ENCODE data around the gene PSMB9. TPM values are rescaled to one million over a fixed set of nuclear protein-coding genes. Genes with fewer than 3 reads are reported as not detected.

PSMB9 gene
- total and polyA plus RNA-seq, 9 of the 15 experiments (the other 6 are each of a cell fraction or from before 2014, with no cell fraction given), result 1.1 to 3.7 (median 2.4) TPM

DNA sequence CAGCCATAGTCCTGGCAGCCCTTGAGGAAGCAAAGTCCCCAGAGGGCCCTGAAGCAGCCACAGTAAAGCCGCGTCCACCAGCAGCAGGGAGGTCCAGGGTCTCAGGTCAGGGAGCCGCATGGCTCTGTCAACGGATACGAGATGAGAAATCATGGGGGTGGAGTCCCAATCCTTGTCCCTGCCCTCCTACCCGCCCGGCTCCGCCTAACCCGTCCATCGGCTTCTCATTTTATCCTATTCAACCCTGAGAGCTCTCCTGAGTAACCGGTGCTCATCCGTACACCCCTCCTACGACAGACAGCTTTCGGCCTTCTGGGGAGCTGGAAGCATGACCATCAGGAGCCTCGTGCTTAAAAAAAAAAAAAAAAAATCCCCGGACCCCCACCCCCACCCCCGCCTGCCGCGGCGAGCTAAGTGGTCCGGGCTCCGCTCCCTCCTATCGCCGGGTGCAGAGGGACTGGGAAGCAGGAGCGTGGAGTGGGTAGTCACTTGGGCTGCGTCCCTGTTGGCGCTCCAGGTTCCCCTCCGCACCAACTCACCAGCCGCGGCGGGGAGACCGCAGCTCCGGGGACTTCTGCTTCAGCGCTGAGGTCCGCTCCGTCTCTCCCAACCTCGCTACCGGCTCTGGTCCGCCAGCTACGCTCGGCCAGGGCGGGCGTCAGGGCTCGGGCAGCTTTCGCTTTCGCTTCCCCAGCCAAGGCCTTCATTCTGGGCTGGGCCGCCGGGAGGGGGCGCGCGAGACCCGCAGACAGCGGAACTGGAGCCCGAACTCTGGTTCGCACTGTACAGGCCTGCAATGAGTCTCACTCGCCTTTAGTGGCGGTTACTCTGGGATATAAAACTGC, 15.7 kb upstream of the PSMB9 start, which contains the start of gene TAP2 (continued):
- TF ChIP-seq MYC (IDR thresholded peaks at IDR 0.05; ENCODE audit: low read depth, low read length) (peak; percentile 90), MYC (CRISPR knock-in tag; IDR thresholded peaks at IDR 0.05; ENCODE audit: borderline replicate concordance, low read depth) (no peak), ZFP1 (CRISPR knock-in tag; IDR thresholded peaks at IDR 0.05) (no peak), TEAD2 (tag; IDR thresholded peaks at IDR 0.05) (no peak), CHCHD3 (CRISPR knock-in tag; IDR thresholded peaks at IDR 0.05) (no peak), PHF21A (IDR thresholded peaks at IDR 0.05; ENCODE audit: borderline replicate concordance, low read depth) (0 out of 2 replicates have a peak, but pooled peaks have one; percentile 40), RAD51 (IDR thresholded peaks at IDR 0.05; ENCODE audit: borderline replicate concordance, low read depth) (no peak), MIER1 (IDR thresholded peaks at IDR 0.05; ENCODE audit: low read depth) (no peak), RNF2 (IDR thresholded peaks at IDR 0.05) (no peak; the same call in 1 of the 2 replicates), HIVEP1 (CRISPR knock-in tag; IDR thresholded peaks at IDR 0.05) (no peak), ZC3H4 (CRISPR knock-in tag; IDR thresholded peaks at IDR 0.05; ENCODE audit: borderline replicate concordance) (no peak), SIN3B (IDR thresholded peaks at IDR 0.05; ENCODE audit: low read depth) (peak; percentile 55; the same call in 1 of the 2 replicates), ZSCAN29 (IDR thresholded peaks at IDR 0.05) (no peak), ZBTB7A (IDR thresholded peaks at IDR 0.05; ENCODE audit: borderline replicate concordance, control insufficient read depth, low read depth, low read length) (peak; percentile 64; the same call in 1 of the 2 replicates), ZFP30 (CRISPR knock-in tag; IDR thresholded peaks at IDR 0.05; ENCODE audit: borderline replicate concordance) (no peak)
- TF ChIP-seq, protein P1, sequence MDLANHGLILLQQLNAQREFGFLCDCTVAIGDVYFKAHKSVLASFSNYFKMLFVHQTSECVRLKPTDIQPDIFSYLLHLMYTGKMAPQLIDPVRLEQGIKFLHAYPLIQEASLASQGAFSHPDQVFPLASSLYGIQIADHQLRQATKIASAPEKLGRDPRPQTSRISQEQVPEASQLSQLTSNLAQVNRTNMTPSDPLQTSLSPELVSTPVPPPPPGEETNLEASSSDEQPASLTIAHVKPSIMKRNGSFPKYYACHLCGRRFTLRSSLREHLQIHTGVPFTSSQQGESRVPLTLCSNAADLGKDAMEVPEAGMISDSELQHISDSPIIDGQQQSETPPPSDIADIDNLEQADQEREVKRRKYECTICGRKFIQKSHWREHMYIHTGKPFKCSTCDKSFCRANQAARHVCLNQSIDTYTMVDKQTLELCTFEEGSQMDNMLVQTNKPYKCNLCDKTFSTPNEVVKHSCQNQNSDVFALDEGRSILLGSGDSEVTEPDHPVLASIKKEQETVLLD (IDR thresholded peaks at IDR 0.05), result no peak
- TF ChIP-seq, protein P2, sequence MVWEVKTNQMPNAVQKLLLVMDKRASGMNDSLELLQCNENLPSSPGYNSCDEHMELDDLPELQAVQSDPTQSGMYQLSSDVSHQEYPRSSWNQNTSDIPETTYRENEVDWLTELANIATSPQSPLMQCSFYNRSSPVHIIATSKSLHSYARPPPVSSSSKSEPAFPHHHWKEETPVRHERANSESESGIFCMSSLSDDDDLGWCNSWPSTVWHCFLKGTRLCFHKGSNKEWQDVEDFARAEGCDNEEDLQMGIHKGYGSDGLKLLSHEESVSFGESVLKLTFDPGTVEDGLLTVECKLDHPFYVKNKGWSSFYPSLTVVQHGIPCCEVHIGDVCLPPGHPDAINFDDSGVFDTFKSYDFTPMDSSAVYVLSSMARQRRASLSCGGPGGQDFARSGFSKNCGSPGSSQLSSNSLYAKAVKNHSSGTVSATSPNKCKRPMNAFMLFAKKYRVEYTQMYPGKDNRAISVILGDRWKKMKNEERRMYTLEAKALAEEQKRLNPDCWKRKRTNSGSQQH (CRISPR knock-in tag; IDR thresholded peaks at IDR 0.05), result no peak
- TF ChIP-seq, protein P3, sequence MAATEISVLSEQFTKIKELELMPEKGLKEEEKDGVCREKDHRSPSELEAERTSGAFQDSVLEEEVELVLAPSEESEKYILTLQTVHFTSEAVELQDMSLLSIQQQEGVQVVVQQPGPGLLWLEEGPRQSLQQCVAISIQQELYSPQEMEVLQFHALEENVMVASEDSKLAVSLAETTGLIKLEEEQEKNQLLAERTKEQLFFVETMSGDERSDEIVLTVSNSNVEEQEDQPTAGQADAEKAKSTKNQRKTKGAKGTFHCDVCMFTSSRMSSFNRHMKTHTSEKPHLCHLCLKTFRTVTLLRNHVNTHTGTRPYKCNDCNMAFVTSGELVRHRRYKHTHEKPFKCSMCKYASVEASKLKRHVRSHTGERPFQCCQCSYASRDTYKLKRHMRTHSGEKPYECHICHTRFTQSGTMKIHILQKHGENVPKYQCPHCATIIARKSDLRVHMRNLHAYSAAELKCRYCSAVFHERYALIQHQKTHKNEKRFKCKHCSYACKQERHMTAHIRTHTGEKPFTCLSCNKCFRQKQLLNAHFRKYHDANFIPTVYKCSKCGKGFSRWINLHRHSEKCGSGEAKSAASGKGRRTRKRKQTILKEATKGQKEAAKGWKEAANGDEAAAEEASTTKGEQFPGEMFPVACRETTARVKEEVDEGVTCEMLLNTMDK (IDR thresholded peaks at IDR 0.05; ENCODE audit: borderline replicate concordance, insufficient read depth, low read depth, low read length, poor library complexity, severe bottlenecking), result no peak
- TF ChIP-seq, protein P4, sequence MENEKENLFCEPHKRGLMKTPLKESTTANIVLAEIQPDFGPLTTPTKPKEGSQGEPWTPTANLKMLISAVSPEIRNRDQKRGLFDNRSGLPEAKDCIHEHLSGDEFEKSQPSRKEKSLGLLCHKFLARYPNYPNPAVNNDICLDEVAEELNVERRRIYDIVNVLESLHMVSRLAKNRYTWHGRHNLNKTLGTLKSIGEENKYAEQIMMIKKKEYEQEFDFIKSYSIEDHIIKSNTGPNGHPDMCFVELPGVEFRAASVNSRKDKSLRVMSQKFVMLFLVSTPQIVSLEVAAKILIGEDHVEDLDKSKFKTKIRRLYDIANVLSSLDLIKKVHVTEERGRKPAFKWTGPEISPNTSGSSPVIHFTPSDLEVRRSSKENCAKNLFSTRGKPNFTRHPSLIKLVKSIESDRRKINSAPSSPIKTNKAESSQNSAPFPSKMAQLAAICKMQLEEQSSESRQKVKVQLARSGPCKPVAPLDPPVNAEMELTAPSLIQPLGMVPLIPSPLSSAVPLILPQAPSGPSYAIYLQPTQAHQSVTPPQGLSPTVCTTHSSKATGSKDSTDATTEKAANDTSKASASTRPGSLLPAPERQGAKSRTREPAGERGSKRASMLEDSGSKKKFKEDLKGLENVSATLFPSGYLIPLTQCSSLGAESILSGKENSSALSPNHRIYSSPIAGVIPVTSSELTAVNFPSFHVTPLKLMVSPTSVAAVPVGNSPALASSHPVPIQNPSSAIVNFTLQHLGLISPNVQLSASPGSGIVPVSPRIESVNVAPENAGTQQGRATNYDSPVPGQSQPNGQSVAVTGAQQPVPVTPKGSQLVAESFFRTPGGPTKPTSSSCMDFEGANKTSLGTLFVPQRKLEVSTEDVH (IDR thresholded peaks at IDR 0.05; ENCODE audit: low read depth, partially characterized antibody), result no peak
- TF ChIP-seq, protein P5, sequence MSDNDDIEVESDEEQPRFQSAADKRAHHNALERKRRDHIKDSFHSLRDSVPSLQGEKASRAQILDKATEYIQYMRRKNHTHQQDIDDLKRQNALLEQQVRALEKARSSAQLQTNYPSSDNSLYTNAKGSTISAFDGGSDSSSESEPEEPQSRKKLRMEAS (CRISPR knock-in tag; IDR thresholded peaks at IDR 0.05), result peak; percentile 43

Data from K562 (cell line).